Colon (tissue), 2 donors: ENCODE results near the gene PSD4.

ENCODE experiments used
- FAIRE-seq: peaks from 2 replicates; lab custom pipeline; 2012; peaks lifted over from hg19 to GRCh38; lab: Jason Lieb, UNC
- donor health status: control.
- donor health status: control.

Gene PSD4

GRCh38 chr2:113207021-113207420 lies 33.2 kb downstream of the PSD4 start:
- FAIRE-seq, result no peak

- no peak for FAIRE-seq
Observed at GRCh38 chr2:113208396-113208795, 34.6 kb downstream of the PSD4 start.

GRCh38 chr2:113209011-113209645 lies 35.4 kb downstream of the PSD4 start:
- FAIRE-seq, result no peak

GRCh38 chr2:113209646-113210171 lies 35.9 kb downstream of the PSD4 start:
- FAIRE-seq, result no peak

GRCh38 chr2:113211226-113212105 lies 37.7 kb downstream of the PSD4 start:
- no peak for FAIRE-seq

GRCh38 chr2:113212245-113213060 lies 38.7 kb downstream of the PSD4 start:
- FAIRE-seq, result no peak

GRCh38 chr2:113213061-113213930 lies 39.5 kb downstream of the PSD4 start:
- FAIRE-seq, result no peak

- no peak for FAIRE-seq
Observed at GRCh38 chr2:113214141-113214540, 40.4 kb downstream of the PSD4 start.

- no peak for FAIRE-seq
Observed at GRCh38 chr2:113215056-113215455, 41.3 kb downstream of the PSD4 start.

GRCh38 chr2:113216321-113216720 lies 42.5 kb downstream of the PSD4 start:
- FAIRE-seq, result no peak

GRCh38 chr2:113216891-113217454 lies 43.2 kb downstream of the PSD4 start:
- no peak for FAIRE-seq

- no peak for FAIRE-seq
Observed at GRCh38 chr2:113217455-113218282, 43.9 kb downstream of the PSD4 start.

- no peak for FAIRE-seq
Observed at GRCh38 chr2:113218283-113219091, 44.7 kb downstream of the PSD4 start.

GRCh38 chr2:113219092-113219441 lies 45.3 kb downstream of the PSD4 start:
- no peak for FAIRE-seq

- no peak for FAIRE-seq
Observed at GRCh38 chr2:113219525-113219888, 45.7 kb downstream of the PSD4 start.

GRCh38 chr2:113219889-113220641 lies 46.3 kb downstream of the PSD4 start:
- no peak for FAIRE-seq

GRCh38 chr2:113220970-113221708 lies 47.4 kb downstream of the PSD4 start:
- FAIRE-seq, result no peak

GRCh38 chr2:113221846-113222245 lies 48.1 kb downstream of the PSD4 start:
- no peak for FAIRE-seq
